ENCODE data around the gene ARID1A. TPM values are rescaled to one million over a fixed set of nuclear protein-coding genes. Genes with fewer than 3 reads are reported as not detected.

ARID1A gene
- polyA plus RNA-seq, 3 donors = 6.6 to 84.4 (median 9.5) TPM

DNA sequence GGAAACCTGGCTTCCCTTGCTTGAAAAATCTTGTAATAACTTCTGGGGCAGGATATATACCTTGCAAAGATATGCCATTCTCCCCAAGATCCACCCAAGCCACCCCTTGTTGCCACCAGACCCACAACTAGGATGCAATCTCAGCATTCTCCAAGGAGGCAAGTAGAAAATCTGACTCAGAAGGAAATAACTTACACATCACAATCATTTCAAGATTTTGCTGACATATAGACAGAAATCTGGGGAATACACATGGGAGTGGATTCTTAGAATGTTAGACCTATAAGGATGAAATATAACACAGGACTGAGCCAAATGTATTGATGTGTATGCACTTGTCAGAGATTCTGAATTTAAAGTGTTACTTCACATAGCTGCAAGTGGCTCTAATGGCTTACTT is 115.9 kb downstream of the ARID1A start:
- H3K27me3 Mint-ChIP-seq (ENCODE audit: low read depth in 3 of 3) = peaks cover 0 to 3% (median 0%) of the 10 kb centered on the region in 3 donors
- H3K4me3 Mint-ChIP-seq = no peak overlapping the region
- H2AFZ ChIP-seq (ENCODE audit: insufficient read depth, low read depth, low read length, poor library complexity, severe bottlenecking) = no peak overlapping the region
- no peak for TF ChIP-seq CTCF (IDR thresholded peaks at IDR 0.05)
- H3K4me2 ChIP-seq (replicated peaks; ENCODE audit: extremely low read depth, low read length, poor library complexity, severe bottlenecking) = no peak overlapping the region
- no peaks in the 10 kb centered on the region for H4K20me1 ChIP-seq (ENCODE audit: insufficient read depth, low read length)
- no peaks in the 10 kb centered on the region for H3K36me3 Mint-ChIP-seq
- H3K4me3 ChIP-seq (replicated peaks in 1 of 3; ENCODE audit: low read depth in 2 of 3, low read length in 3 of 3) = no peak overlapping the region
- H3K4me1 ChIP-seq (ENCODE audit: control insufficient read depth in 1 of 2, insufficient read depth in 2 of 2, low read length in 2 of 2) = peaks cover 35 to 50% of the 10 kb centered on the region in 2 donors
- no peaks in the 10 kb centered on the region for H3K79me2 ChIP-seq (ENCODE audit: insufficient read depth, low read length)
- no peaks in the 10 kb centered on the region for H3K9me3 ChIP-seq (replicated peaks in 1 of 2; ENCODE audit: control insufficient read depth in 1 of 2, insufficient read depth in 1 of 2, low read length in 2 of 2)
- peak overlapping the region in 1 of 7 donors; percentile 76 for H3K27ac Mint-ChIP-seq
- peaks cover 41% of the 10 kb centered on the region for H3K4me1 Mint-ChIP-seq
- no peak overlapping the region for H3K9ac ChIP-seq (ENCODE audit: insufficient read depth, low read length, poor library complexity, severe bottlenecking)
- no peaks in the 10 kb centered on the region for H3K36me3 ChIP-seq (replicated peaks in 1 of 2; ENCODE audit: control insufficient read depth in 1 of 2, insufficient read depth in 2 of 2, low read length in 2 of 2)
- H3K9me3 Mint-ChIP-seq = peaks cover 0 to 4% (median 1%) of the 10 kb centered on the region in 7 donors
- intact Hi-C loops (cut with micrococcal nuclease) = loop anchor here in 1 of 2 donors (5.0 kb wide), 1 partner anchor 66 kb away; no protein-coding TSS in a partner anchor
- H3K27me3 ChIP-seq (ENCODE audit: control insufficient read depth in 2 of 2, insufficient read depth in 2 of 2, low read length in 2 of 2) = no peaks in the 10 kb centered on the region
- H3K27ac ChIP-seq (ENCODE audit: low read depth in 1 of 2, low read length in 2 of 2) = no peak overlapping the region
- DNase-seq = no peak

DNA sequence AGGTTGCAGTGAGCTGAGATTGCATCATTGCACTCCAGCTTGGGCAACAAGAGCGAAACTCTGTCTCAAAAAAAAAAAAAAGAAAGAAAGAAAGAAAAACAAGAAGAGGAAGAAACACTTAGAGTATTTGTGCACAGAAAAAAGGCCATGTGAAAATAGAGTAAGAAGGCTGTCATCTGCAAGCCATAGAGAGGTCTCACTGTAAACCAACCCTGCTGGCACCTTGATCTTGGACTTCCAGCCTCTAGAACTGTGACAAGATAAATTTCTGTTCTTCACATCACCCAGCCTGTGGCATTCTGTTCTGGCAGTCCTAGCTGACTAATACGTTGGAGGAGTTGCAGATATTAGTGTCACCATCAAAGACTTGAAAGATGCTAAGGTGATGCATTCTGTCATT is 118.6 kb downstream of the ARID1A start:
- Histone ChIP-seq H3K4me2 (replicated peaks; ENCODE audit: extremely low read depth, low read length, poor library complexity, severe bottlenecking) (peak overlapping the region; percentile 3), H4K20me1 (ENCODE audit: insufficient read depth, low read length) (no peaks in the 10 kb centered on the region), H3K36me3 (replicated peaks in 1 of 2; ENCODE audit: control insufficient read depth in 1 of 2, insufficient read depth in 2 of 2, low read length in 2 of 2) (no peaks in the 10 kb centered on the region), H3K9me3 (replicated peaks in 1 of 2; ENCODE audit: control insufficient read depth in 1 of 2, insufficient read depth in 1 of 2, low read length in 2 of 2) (no peaks in the 10 kb centered on the region), H3K27ac (ENCODE audit: low read depth in 1 of 2, low read length in 2 of 2) (no peak overlapping the region), H3K27me3 (ENCODE audit: control insufficient read depth in 2 of 2, insufficient read depth in 2 of 2, low read length in 2 of 2) (no peaks in the 10 kb centered on the region), H3K4me1 (ENCODE audit: control insufficient read depth in 1 of 2, insufficient read depth in 2 of 2, low read length in 2 of 2) (peaks cover 33 to 50% of the 10 kb centered on the region in 2 donors), H2AFZ (ENCODE audit: insufficient read depth, low read depth, low read length, poor library complexity, severe bottlenecking) (no peak overlapping the region), H3K79me2 (ENCODE audit: insufficient read depth, low read length) (no peaks in the 10 kb centered on the region), H3K4me3 (replicated peaks in 1 of 3; ENCODE audit: low read depth in 2 of 3, low read length in 3 of 3) (no peak overlapping the region), H3K9ac (ENCODE audit: insufficient read depth, low read length, poor library complexity, severe bottlenecking) (no peak overlapping the region)
- no peak for DNase-seq
- TF ChIP-seq CTCF (IDR thresholded peaks at IDR 0.05) = no peak
- Mint-ChIP-seq H3K4me1 (peaks cover 41% of the 10 kb centered on the region), H3K36me3 (no peaks in the 10 kb centered on the region), H3K4me3 (no peak overlapping the region), H3K27me3 (ENCODE audit: low read depth in 3 of 3) (peaks cover 0 to 3% (median 2%) of the 10 kb centered on the region in 3 donors), H3K9me3 (peaks cover 0 to 4% (median 1%) of the 10 kb centered on the region in 7 donors), H3K27ac (peak overlapping the region in 5 of 7 donors; percentile 20 to 78 (median 49))
- no CpG with 5 or more reads among the region's 2 CpGs for WGBS (ENCODE audit: insufficient coverage)
- intact Hi-C loops (cut with micrococcal nuclease) = loop anchor here in 1 of 2 donors (5.0 kb wide), 1 partner anchor 63 kb away; no protein-coding TSS in a partner anchor
